H9 (cell line): ENCODE data around the gene ETDA. TPM values are rescaled to one million over a fixed set of nuclear protein-coding genes. Genes with fewer than 3 reads are reported as not detected.
"Not testable (repeated sequence)": the region's sequence is repeated elsewhere in the genome, so short reads cannot be mapped to it uniquely, and the experiment has no call there.

Source experiments
- DNase-seq: peaks from one replicate; pipeline ENCODE4 v3.0.0-alpha.2; 2017
- H2AFZ ChIP-seq: one replicate; pipeline ENCODE4 v1.6.1; 2013; ENCODE audit warnings: mild to moderate bottlenecking, low read length, control low read depth, moderate library complexity
- H2AK5ac ChIP-seq: 2 replicates; pipeline ENCODE4 v1.6.1; 2013; ENCODE audit warnings: low read length, control low read depth, mixed read lengths; ENCODE audit not compliant: insufficient read length
- H2BK120ac ChIP-seq: one replicate; pipeline ENCODE4 v1.6.1; 2013; ENCODE audit warnings: low read depth, mild to moderate bottlenecking, low read length, control low read depth, inconsistent platforms; ENCODE audit not compliant: poor library complexity, severe bottlenecking
- H2BK12ac ChIP-seq: 2 replicates; pipeline ENCODE4 v1.6.1; 2013; ENCODE audit warnings: low read length, control low read depth, mixed read lengths, low read depth; ENCODE audit not compliant: insufficient read length
- H2BK15ac ChIP-seq: 2 replicates; pipeline ENCODE4 v1.6.1; 2013; ENCODE audit warnings: low read depth, low read length, control low read depth
- H2BK20ac ChIP-seq: one replicate; pipeline ENCODE4 v1.6.1; 2013; ENCODE audit warnings: low read depth, mild to moderate bottlenecking, low read length, control low read depth, inconsistent platforms; ENCODE audit not compliant: poor library complexity, severe bottlenecking
- H2BK5ac ChIP-seq: 2 replicates; pipeline ENCODE4 v1.6.1; 2013; ENCODE audit warnings: low read length, control low read depth, mixed read lengths; ENCODE audit not compliant: insufficient read length
- H3K14ac ChIP-seq: 2 replicates; pipeline ENCODE4 v1.6.1; 2013; ENCODE audit warnings: low read length, control low read depth; ENCODE audit not compliant: insufficient read depth
- H3K18ac ChIP-seq: 2 replicates; pipeline ENCODE4 v1.6.1; 2013; ENCODE audit warnings: low read depth, mild to moderate bottlenecking, mixed read lengths, low read length, control low read depth; ENCODE audit not compliant: insufficient read length
- H3K23ac ChIP-seq: 2 replicates; pipeline ENCODE4 v1.6.1; 2013; ENCODE audit warnings: low read length, control low read depth, mixed read lengths, low read depth; ENCODE audit not compliant: insufficient read length
- H3K23me2 ChIP-seq: 2 replicates; pipeline ENCODE4 v1.6.1; 2013; ENCODE audit warnings: low read depth, mild to moderate bottlenecking, mixed read lengths, low read length, control low read depth; ENCODE audit not compliant: insufficient read length, poor library complexity, severe bottlenecking
- H3K27ac ChIP-seq: 2 replicates; pipeline ENCODE4 v1.5.1; 2013; ENCODE audit warnings: low read length, control low read depth, mixed read lengths, low read depth; ENCODE audit not compliant: insufficient read length
- H3K27me3 ChIP-seq: 2 replicates; pipeline ENCODE4 v1.6.1; 2013; ENCODE audit warnings: low read length, control low read depth, inconsistent platforms; ENCODE audit not compliant: insufficient read depth
- H3K4ac ChIP-seq: 2 replicates; pipeline ENCODE4 v1.6.1; 2013; ENCODE audit warnings: low read depth, mild to moderate bottlenecking, control low read depth, inconsistent platforms, low read length, moderate library complexity
- H3K4me1 ChIP-seq: 2 replicates; pipeline ENCODE4 v1.6.1; 2013; ENCODE audit warnings: low read length, control low read depth, inconsistent platforms; ENCODE audit not compliant: insufficient read depth
- H3K4me2 ChIP-seq: 2 replicates; pipeline ENCODE4 v1.6.1; 2013; ENCODE audit warnings: low read length, control low read depth, mixed read lengths; ENCODE audit not compliant: insufficient read length, insufficient read depth
- H3K56ac ChIP-seq: 2 replicates; pipeline ENCODE4 v1.6.1; 2013; ENCODE audit warnings: low read depth, mild to moderate bottlenecking, mixed read lengths, low read length, control low read depth; ENCODE audit not compliant: insufficient read length
- H3K79me1 ChIP-seq: 2 replicates; pipeline ENCODE4 v1.6.1; 2013; ENCODE audit warnings: low read depth, mild to moderate bottlenecking, moderate library complexity, low read length, control low read depth, inconsistent platforms; ENCODE audit not compliant: insufficient read depth, poor library complexity, severe bottlenecking
- H3K79me2 ChIP-seq: 2 replicates; pipeline ENCODE4 v1.6.1; 2013; ENCODE audit warnings: low read length, control low read depth, inconsistent platforms; ENCODE audit not compliant: insufficient read depth
- H3K9ac ChIP-seq: 2 replicates; pipeline ENCODE4 v1.6.1; 2013; ENCODE audit warnings: low read length, control low read depth, mixed read lengths; ENCODE audit not compliant: insufficient read length; ENCODE audit errors: extremely low read depth
- H3K9me3 ChIP-seq: one replicate; pipeline ENCODE4 v1.6.1; 2013; ENCODE audit warnings: low read depth, low read length, inconsistent platforms; ENCODE audit not compliant: control insufficient read depth
- H3T11ph ChIP-seq: one replicate; pipeline ENCODE4 v1.6.1; 2013; ENCODE audit warnings: mild to moderate bottlenecking, low read length, control low read depth, inconsistent platforms
- H4K20me1 ChIP-seq: one replicate; pipeline ENCODE4 v1.6.1; 2013; ENCODE audit not compliant: control insufficient read depth, insufficient read length, insufficient read depth
- H4K5ac ChIP-seq: 2 replicates; pipeline ENCODE4 v1.6.1; 2013; ENCODE audit warnings: low read depth, mild to moderate bottlenecking, mixed read lengths, low read length, control low read depth; ENCODE audit not compliant: insufficient read length
- H4K8ac ChIP-seq: replicated peaks from 2 replicates; pipeline ENCODE4 v1.6.1; 2013; ENCODE audit warnings: low read length, control low read depth, mixed read lengths, low read depth; ENCODE audit not compliant: insufficient read length
- H4K91ac ChIP-seq: 2 replicates; pipeline ENCODE4 v1.6.1; 2013; ENCODE audit warnings: low read depth, mild to moderate bottlenecking, moderate library complexity, mixed read lengths, low read length, control low read depth; ENCODE audit not compliant: insufficient read length
- H3K27ac Mint-ChIP-seq, 3 experiments: 2 replicates in 2 of 3; 3 replicates in 1 of 3; pipeline ENCODE4 v1.8.0; 2020 to 2021; ENCODE audit warnings: mixed read lengths in 3 of 3, mild to moderate bottlenecking in 1 of 3, moderate library complexity in 1 of 3
- H3K27me3 Mint-ChIP-seq: 2 replicates; pipeline ENCODE4 v1.8.0; 2021; ENCODE audit warnings: low read depth, mild to moderate bottlenecking, moderate library complexity, mixed read lengths
- H3K36me3 Mint-ChIP-seq, 3 experiments: 2 replicates in 2 of 3; 3 replicates in 1 of 3; pipeline ENCODE4 v1.8.0; 2020 to 2021; ENCODE audit warnings: low read depth in 3 of 3, mixed read lengths in 3 of 3; ENCODE audit not compliant: insufficient read depth in 1 of 3
- H3K4me1 Mint-ChIP-seq, 2 experiments: 2 replicates each; pipeline ENCODE4 v1.8.0; 2020; ENCODE audit warnings: mixed read lengths in 2 of 2
- H3K4me3 Mint-ChIP-seq, 2 experiments: 2 replicates in 1 of 2; 3 replicates in 1 of 2; pipeline ENCODE4 v1.8.0; 2020 to 2021; ENCODE audit warnings: mild to moderate bottlenecking in 2 of 2, mixed read lengths in 2 of 2, moderate library complexity in 1 of 2
- H3K9me3 Mint-ChIP-seq, 2 experiments: 2 replicates in 1 of 2; 3 replicates in 1 of 2; pipeline ENCODE4 v1.8.0; 2020; ENCODE audit warnings: mild to moderate bottlenecking in 2 of 2, mixed read lengths in 2 of 2, moderate library complexity in 1 of 2
- WGBS: extraction: QIAGEN DNeasy Blood & Tissue Kit; methylation state at CpG from one replicate; pipeline ENCODE4 v1.1.7; 2013; ENCODE audit warnings: missing lambda C conversion rate, low lambda C conversion rate, mixed read lengths; ENCODE audit not compliant: insufficient read length; ENCODE audit errors: extremely low coverage; 5-methylcytosine and 5-hydroxymethylcytosine counted together
- total RNA-seq: library from RNA; stranded (reverse); gene quantifications from 2 replicates; pipeline ENCODE4 v1.2.1, GENCODE V29; 2021

ETDA gene
- total RNA-seq, 1 experiment from 2014 or later, result not detected

DNA sequence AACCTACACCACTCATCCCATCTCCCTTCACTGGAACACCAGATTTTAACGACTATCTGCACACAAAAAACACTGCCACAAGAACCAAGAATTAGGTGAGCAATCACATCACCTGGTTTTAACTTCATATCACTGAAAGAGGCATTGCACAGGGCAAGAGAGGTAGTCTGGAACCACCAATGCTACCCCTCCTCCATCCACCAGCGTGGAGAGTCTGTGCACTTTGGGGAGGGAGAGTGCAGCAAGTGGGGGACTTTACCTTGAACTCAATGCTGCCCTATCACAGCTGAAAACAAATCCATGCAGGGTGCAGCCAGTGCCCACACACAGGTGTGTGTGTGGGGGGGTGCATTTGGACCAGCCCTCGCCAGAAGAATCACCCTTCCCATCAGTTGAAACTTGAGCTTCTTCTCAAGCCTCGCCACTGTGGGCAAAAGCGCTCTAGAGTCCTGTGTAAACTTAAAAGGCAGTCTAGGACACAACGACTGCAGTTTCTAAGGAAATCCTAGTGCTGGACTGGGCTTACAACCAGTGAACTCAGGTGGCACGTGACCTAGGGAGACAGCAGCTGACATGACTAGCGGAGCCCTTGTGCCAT lies 4.3 kb downstream of the ETDA start:
- not testable (repeated sequence) for H4K20me1 ChIP-seq, DNase-seq, H3K56ac ChIP-seq, H2AK5ac ChIP-seq, H4K5ac ChIP-seq, H4K8ac ChIP-seq, H2BK15ac ChIP-seq, H2BK120ac ChIP-seq, H3K79me1 ChIP-seq, H2AFZ ChIP-seq, H3K27ac ChIP-seq, H3K4ac ChIP-seq, H3K27me3 Mint-ChIP-seq, H3K9ac ChIP-seq, H3K23ac ChIP-seq, H2BK12ac ChIP-seq, H3K4me1 ChIP-seq, H3K79me2 ChIP-seq, H3T11ph ChIP-seq, H3K4me2 ChIP-seq, H3K27ac Mint-ChIP-seq, H4K91ac ChIP-seq, H2BK20ac ChIP-seq, H3K4me1 Mint-ChIP-seq, H3K27me3 ChIP-seq, H3K23me2 ChIP-seq, H3K18ac ChIP-seq, H3K36me3 Mint-ChIP-seq, H3K14ac ChIP-seq, H2BK5ac ChIP-seq, H3K4me3 Mint-ChIP-seq
- peaks cover 16% of the 10 kb centered on the region for H3K9me3 ChIP-seq
- WGBS, result no CpG with 5 or more reads among the region's 8 CpGs
- peaks cover 32 to 39% of the 10 kb centered on the region in 2 experiments for H3K9me3 Mint-ChIP-seq
